Measurements from ENCODE around the gene DGKZ.
"Not testable (repeated sequence)": the region's sequence is repeated elsewhere in the genome, so short reads cannot be mapped to it uniquely, and the experiment has no call there.

Gene DGKZ, protein sequence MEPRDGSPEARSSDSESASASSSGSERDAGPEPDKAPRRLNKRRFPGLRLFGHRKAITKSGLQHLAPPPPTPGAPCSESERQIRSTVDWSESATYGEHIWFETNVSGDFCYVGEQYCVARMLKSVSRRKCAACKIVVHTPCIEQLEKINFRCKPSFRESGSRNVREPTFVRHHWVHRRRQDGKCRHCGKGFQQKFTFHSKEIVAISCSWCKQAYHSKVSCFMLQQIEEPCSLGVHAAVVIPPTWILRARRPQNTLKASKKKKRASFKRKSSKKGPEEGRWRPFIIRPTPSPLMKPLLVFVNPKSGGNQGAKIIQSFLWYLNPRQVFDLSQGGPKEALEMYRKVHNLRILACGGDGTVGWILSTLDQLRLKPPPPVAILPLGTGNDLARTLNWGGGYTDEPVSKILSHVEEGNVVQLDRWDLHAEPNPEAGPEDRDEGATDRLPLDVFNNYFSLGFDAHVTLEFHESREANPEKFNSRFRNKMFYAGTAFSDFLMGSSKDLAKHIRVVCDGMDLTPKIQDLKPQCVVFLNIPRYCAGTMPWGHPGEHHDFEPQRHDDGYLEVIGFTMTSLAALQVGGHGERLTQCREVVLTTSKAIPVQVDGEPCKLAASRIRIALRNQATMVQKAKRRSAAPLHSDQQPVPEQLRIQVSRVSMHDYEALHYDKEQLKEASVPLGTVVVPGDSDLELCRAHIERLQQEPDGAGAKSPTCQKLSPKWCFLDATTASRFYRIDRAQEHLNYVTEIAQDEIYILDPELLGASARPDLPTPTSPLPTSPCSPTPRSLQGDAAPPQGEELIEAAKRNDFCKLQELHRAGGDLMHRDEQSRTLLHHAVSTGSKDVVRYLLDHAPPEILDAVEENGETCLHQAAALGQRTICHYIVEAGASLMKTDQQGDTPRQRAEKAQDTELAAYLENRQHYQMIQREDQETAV

DNA sequence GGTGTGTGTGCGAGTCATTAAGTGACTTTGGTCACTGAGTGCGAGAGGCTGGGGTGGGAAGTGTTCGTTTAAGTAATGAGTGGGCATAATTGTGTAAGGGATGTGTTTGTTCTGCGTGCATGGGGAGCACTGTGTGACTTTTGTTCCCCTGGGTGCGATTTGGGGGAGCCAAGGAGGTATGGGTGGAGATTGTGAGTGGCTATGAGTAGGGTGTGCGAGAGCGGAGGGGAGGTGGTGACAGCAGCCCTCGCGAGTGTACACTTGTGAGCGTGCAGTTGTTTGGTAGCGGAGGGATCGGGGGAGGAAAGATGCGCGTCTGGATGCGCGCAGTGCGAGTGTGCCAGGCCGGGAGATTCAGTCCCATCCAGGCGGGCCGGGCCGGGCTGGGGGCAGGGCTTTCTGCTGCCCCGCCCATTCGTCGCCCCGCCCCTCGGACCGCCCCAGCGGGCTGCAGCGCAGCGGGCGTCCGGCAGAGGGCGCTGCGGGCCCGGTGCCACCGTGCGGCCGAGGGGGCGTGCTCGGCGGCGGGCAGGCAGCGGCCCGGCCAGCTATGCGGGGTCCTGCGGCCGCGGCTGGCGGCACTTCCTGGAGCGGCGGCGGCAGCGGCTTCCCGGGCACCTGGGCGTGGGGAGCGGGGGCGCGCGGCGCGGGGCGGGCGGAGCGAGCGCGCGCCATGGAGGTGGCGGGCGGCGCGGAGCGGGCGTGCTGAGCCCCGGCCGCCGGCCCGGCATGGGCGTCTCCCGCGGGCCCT, at the start of gene DGKZ:
TSS of gene DGKZ (plus strand) at position 578 of the 751 bp plus-strand sequence. CDS start 197 bp downstream, outside the sequence.
- peak within 1 kb of the TSS; percentile 75 for H3K4me3 ChIP-seq (ENCODE audit: low read depth, low read length)
- TF ChIP-seq, protein P1, sequence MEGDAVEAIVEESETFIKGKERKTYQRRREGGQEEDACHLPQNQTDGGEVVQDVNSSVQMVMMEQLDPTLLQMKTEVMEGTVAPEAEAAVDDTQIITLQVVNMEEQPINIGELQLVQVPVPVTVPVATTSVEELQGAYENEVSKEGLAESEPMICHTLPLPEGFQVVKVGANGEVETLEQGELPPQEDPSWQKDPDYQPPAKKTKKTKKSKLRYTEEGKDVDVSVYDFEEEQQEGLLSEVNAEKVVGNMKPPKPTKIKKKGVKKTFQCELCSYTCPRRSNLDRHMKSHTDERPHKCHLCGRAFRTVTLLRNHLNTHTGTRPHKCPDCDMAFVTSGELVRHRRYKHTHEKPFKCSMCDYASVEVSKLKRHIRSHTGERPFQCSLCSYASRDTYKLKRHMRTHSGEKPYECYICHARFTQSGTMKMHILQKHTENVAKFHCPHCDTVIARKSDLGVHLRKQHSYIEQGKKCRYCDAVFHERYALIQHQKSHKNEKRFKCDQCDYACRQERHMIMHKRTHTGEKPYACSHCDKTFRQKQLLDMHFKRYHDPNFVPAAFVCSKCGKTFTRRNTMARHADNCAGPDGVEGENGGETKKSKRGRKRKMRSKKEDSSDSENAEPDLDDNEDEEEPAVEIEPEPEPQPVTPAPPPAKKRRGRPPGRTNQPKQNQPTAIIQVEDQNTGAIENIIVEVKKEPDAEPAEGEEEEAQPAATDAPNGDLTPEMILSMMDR (IDR thresholded peaks at IDR 0.05; ENCODE audit: low read depth, low read length, missing control alignments), result peak; percentile 42
- DNase-seq (ENCODE audit: low read depth), result peak; percentile 35
- in situ Hi-C loops (cut with HindIII; ENCODE audit: low sequenced_read_pairs), result no loop called here

DNA sequence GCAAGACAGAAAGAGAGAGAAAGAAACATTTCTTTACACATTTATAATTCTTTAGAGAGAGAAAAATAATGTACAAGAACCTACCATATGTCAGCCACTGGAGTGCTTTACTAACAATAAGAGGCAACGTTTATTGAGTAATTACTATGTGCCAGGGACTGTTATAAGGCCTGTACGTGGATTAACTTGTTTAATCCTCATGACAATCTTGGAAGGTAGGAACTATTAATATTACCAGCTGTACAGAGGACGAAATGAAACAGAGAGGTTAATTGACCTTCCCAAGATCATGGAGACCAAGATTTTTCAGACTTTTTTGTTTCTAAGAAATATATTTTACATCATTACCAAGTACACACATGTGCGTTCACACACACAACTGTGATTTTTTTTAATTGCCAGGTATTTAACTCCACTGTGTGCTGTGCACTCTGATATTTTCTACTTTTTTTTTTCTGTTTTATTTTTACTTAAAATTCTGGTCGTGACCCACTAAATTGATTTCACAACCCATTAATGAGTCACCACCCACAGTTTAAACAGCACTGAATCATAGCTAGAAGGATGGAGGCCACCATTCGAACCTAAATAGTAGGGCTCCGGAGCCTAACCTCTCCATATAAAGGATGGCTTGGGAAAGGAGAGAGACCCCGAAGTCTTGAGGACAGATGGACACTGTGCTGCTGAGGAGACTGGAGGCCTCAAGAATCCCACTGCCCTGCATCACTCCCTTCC, 48.4 kb upstream of the DGKZ start:
- in situ Hi-C loops (cut with HindIII; ENCODE audit: low sequenced_read_pairs), result no loop called here
- TF ChIP-seq, protein P1 (IDR thresholded peaks at IDR 0.05; ENCODE audit: low read depth, low read length, missing control alignments), result no peak
- no peak overlapping the region for H3K4me3 ChIP-seq (ENCODE audit: low read depth, low read length)
- DNase-seq (ENCODE audit: low read depth), result no peak

DNA sequence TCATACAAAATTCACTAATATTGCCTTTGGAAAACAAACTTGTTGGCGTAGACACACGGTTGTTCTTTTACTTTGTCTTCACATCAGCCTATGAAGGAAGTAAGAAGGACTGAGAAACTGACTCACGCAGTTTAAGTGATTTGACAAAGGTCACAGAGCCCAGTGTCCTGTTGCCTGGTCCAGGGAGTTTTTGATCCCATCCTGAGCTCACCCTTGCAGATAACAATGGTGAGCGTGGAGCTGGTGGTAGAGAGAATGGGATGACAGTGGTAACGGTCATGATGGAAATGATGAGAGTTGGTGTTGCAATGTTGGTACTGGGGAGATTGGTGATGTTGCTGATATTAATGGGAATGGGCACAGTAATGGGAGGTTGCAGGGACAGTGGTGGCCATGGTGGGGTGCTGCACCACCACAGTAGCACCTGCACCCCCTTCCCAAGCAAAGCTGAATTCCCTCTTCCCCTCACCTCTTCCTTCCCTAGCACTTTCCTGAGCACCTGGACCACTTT, 47.8 kb upstream of the DGKZ start:
- H3K4me3 ChIP-seq (ENCODE audit: low read depth, low read length), result no peak overlapping the region
- in situ Hi-C loops (cut with HindIII; ENCODE audit: low sequenced_read_pairs), result no loop called here
- TF ChIP-seq, protein P1 (IDR thresholded peaks at IDR 0.05; ENCODE audit: low read depth, low read length, missing control alignments), result no peak
- no peak for DNase-seq (ENCODE audit: low read depth)

DNA sequence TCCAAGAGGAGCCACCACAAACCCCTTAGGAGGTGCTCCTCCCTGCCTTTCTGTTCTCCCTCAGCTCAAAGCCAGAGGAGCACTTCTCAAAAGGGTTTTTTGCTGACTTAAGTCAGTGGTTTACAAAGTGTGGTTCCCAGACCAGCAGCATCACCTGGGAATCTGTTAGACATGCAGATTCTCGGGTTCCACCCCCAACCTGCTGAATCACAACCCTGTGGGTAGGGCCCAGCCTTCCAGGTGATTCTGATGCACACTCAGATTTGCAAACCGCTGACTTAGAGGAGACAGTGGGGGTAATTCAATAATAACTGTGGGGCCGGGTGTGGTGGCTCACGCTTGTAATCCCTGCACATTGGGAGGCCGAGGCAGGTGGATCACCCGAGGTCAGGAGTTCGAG, 47.0 kb upstream of the DGKZ start:
- TF ChIP-seq, protein P1 (IDR thresholded peaks at IDR 0.05; ENCODE audit: low read depth, low read length, missing control alignments), result no peak
- in situ Hi-C loops (cut with HindIII; ENCODE audit: low sequenced_read_pairs), result no loop called here
- DNase-seq (ENCODE audit: low read depth), result no peak
- H3K4me3 ChIP-seq (ENCODE audit: low read depth, low read length), result no peak overlapping the region

DNA sequence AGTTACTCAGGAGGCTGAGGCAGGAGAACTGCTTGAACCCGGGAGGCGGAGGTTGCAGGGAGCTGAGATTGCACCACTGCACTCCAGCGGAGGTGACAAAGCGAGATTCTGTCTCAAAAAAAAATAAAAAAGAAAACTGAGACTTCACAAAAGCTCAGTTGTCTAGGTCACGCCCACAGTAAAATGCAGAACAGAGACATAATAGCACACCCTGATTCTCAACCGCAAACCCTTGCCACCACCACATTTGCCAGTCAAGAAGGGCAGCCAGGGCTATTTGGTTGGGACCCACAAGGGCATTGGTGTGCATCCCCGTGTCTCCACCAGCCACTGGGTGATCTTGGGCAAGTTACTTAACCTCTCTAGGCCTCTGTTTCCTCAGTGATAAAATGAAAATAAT, 44.4 kb upstream of the DGKZ start:
- H3K4me3 ChIP-seq (ENCODE audit: low read depth, low read length), result no peak overlapping the region
- TF ChIP-seq, protein P1 (IDR thresholded peaks at IDR 0.05; ENCODE audit: low read depth, low read length, missing control alignments), result no peak
- no peak for DNase-seq (ENCODE audit: low read depth)
- in situ Hi-C loops (cut with HindIII; ENCODE audit: low sequenced_read_pairs), result no loop called here

DNA sequence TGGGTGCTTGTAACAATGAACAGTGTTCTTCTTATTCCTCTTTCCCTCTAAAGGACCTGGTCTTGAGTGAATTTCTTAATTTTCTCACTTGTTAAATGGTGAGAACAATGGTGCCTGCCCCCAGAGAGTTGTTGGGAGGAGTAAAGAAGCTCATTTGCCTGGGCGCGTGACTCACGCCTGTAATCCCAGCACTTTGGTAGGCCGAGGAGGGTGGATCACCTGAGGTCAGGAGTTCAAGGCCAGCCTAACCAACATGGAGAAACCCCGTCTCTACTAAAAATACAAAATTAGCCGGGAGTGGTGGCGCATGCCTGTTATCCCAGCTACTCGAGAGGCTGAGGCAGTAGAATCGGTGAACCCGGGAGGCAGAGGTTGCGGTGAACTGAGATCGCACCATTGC, 43.2 kb upstream of the DGKZ start:
- in situ Hi-C loops (cut with HindIII; ENCODE audit: low sequenced_read_pairs), result not testable (repeated sequence)

More for the DNA sequence above, 43.2 kb upstream of the DGKZ start:
- H3K4me3 ChIP-seq (ENCODE audit: low read depth, low read length); DNase-seq (ENCODE audit: low read depth): not testable (repeated sequence)
